Epithelial cell of prostate (primary cell): ENCODE measurements around the gene LDLRAD1.
"Not testable (repeated sequence)": the region's sequence is repeated elsewhere in the genome, so short reads cannot be mapped to it uniquely, and the experiment has no call there.

Experiments used
- DNase-seq: peaks from one replicate; pipeline ENCODE4 v3.0.0-alpha.2; 2011; ENCODE audit warnings: low read depth, low spot score
- H3K27ac ChIP-seq: fragments of 450-650 bp; 2 replicates; pipeline ENCODE4 v1.5.1; 2017; ENCODE audit warnings: mild to moderate bottlenecking

Gene LDLRAD1

GRCh38 chr1:54018635-54019034 is 649 bp upstream of the LDLRAD1 start:
- no peak for DNase-seq
- no peak overlapping the region for H3K27ac ChIP-seq

- peak overlapping the region; percentile 54 for H3K27ac ChIP-seq
- peak; percentile 80 for DNase-seq
Observed at GRCh38 chr1:54016343-54017282, 1.4 kb downstream of the LDLRAD1 start.

DNA sequence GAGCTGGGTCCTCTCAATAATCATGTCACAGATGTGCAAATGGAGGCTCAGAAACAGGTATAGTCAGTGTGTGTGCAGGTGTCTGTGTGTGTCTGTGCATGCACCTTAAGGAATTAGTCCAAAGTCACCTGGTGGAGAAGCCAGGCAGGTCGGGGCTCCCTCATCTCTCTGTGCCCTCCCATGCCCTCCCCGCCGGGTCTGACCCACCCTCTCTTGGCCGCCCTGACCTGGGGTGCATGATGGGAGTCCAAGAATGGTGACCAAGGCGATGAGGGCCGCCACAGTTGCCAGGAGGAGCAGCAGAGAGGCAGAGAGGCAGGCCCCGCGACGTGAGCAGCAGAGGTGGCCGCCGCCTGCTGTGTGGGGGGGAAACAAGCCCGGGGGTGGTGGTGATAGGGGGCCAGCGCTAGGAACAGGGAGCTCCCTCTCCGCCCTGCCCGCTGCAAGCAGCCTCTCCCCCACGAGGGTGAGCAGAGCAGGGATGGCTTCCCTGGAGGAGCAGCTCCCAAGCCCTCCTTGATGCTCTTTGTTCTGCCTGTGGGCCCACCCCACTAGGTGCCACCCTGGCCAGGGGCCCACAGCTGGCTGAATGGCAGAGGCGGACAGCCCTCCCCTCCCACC is 3.9 kb downstream of the LDLRAD1 start:
- H3K27ac ChIP-seq, result no peak overlapping the region
- DNase-seq, result no peak

DNA sequence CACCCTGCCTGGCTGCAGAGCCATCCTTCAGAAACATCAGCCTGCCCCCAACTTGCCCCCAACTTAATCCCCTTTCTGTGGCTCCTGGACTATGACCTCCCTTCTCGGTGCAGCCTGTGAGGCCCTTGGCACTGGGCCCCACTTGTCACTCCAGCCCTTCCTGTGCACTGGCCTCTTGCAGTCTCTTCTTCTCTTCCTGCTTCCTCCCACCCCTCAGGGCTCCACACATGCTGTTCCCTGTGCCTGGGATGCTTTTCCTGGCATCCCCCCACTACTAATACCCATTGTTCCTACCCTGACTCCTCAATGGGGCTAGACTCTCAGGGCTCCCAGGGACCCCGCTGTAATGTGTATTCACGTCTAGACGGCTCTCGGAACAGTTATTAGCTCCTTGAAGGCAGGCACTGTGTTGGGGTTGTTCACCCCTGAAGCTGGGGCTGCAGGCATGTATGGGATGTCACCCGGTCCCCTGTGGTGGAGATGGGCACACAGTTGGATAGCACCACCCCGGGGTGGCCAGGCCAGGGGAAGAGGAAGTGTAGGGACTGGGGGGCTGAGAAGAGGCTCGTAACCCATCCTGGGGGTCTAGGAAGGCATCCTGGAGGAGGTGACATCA is 4.5 kb downstream of the LDLRAD1 start:
- DNase-seq, result no peak
- no peak overlapping the region for H3K27ac ChIP-seq

GRCh38 chr1:54012863-54013262 is 5.1 kb downstream of the LDLRAD1 start:
- no peak overlapping the region for H3K27ac ChIP-seq
- no peak for DNase-seq

GRCh38 chr1:54012008-54012325 is 6.0 kb downstream of the LDLRAD1 start:
- DNase-seq, result no peak
- H3K27ac ChIP-seq, result no peak overlapping the region

GRCh38 chr1:54011316-54012007 is 6.5 kb downstream of the LDLRAD1 start:
- no peak overlapping the region for H3K27ac ChIP-seq
- DNase-seq, result no peak

DNA sequence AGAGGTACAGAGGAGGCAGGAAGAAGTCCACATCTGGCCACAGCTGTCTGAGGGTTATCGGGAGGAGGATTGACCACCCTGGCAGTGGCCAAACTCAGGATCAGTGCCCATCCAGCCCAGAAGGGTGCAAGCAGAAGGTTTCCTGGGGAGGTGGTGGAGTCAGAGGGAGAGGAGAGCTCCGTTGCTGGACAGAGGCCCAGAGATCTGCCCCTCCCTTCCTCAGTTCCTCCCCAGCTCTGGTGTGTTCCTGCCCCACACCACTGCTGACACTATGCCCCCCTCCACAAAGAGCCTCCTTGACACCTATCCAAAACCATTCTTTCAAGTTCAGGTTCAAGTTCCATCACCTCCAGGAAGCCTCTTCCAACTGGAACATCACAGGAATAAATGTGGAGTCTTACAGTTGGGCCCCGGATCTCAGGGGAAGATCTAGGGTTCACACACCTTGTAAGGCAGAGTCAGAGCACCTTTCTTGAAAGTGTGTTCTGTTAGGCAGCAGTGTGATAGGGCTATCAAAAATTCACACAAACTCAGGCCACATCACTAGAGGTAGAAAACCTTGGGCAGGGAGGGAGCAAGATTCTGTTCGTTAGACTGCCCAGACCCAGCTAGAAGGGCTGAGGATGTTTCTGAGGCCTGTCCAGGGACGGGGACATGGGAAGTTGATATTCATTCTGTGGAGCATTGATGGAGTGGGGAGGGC is 7.4 kb downstream of the LDLRAD1 start:
- no peak for DNase-seq
- H3K27ac ChIP-seq, result no peak overlapping the region

GRCh38 chr1:54009406-54009805 is 8.6 kb downstream of the LDLRAD1 start:
- no peak for DNase-seq

GRCh38 chr1:54008876-54009275 is 9.1 kb downstream of the LDLRAD1 start:
- H3K27ac ChIP-seq, result no peak overlapping the region

More at GRCh38 chr1:54009406-54009805, 8.6 kb downstream of the LDLRAD1 start:
- H3K27ac ChIP-seq, result no peak overlapping the region

GRCh38 chr1:54007613-54008012 is 10.4 kb downstream of the LDLRAD1 start:
- DNase-seq, result no peak

More at GRCh38 chr1:54008876-54009275, 9.1 kb downstream of the LDLRAD1 start:
- no peak for DNase-seq

DNA sequence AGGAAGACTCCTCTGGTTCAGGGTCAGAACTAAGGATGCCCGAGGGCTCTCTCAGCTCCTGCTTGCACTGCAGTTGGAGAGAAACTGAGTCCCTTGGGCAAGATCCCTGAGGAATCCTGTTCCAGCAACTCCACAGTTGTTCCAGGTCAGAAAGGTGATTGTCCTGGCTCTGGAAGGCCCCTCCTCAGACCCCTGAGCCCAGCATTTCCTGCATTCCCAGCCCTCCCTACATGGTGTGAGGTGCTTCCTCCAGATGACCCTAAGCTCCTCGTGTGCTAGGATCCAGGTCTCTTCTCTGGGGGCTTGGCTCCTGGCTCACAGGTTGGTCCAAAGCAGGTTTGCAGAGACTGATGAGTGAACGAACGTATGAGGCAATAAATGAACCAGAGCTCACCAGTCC is 11.5 kb downstream of the LDLRAD1 start:
- H3K27ac ChIP-seq, result no peak overlapping the region
- DNase-seq, result no peak

More at GRCh38 chr1:54007613-54008012, 10.4 kb downstream of the LDLRAD1 start:
- no peak overlapping the region for H3K27ac ChIP-seq

DNA sequence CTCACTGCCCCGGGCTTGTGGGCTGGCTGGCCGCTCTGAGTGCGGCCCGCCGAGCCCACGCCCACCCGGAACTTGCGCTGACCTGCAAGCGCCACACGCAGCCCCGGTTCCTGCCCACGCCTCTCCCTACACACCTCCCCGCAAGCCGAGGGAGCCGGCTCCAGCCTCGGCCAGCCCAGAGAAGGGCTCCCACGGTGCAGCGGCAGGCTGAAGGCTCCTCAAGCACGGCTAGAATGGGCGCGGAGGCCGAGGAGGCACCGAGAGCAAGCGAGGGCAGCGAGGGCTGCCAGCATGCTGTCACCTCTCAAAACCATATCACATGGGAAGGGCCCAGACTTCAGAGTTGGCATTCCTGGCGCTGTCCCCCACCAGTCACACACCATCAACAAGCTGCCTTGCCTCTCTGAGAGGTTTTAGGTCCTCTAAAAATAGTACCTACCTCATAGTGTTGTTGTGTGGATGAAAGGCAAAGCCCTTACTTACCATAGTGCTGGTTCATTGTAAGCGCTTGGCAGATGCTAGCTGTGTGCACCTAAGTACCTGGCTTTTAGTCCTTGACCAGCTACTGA is 13.4 kb downstream of the LDLRAD1 start:
- no peak overlapping the region for H3K27ac ChIP-seq
- DNase-seq, result no peak

- not testable (repeated sequence) for DNase-seq, H3K27ac ChIP-seq
Observed at GRCh38 chr1:54003750-54004480, 14.1 kb downstream of the LDLRAD1 start.

- DNase-seq, result peak; percentile 44
- no peak overlapping the region for H3K27ac ChIP-seq
Observed at GRCh38 chr1:54003249-54003646, 14.7 kb downstream of the LDLRAD1 start.

DNA sequence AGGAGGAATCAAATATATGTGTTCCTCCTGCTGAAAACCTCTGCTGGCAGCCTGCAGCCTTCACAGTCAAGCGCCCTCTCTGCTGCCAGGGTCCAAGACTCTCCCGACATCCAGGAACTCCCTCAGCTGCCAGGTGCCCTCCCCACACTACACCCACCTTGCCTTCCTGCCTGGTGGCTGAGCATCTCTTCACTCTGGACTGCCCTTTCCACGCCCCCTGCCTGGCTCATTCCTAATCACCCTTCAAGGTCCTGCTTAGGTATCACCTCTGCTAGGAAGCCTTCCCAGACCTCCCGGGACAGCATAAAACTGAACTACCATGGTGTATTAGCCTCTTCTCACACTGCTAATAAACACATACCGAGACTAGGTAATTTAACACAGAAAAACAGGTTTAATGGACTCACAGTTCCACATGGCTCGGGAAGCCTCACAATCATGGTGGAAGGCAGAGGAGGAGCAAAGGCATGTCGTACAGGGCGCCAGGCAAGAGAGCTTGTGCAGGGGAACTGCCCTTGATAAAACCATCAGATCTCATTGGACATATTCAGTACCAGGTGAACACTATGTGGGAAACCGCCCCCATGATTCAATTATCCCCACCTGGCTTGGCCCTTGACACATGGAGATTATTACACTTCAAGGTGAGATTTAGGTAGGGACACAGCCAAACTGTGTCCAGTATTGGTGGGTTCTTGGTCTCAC is 15.3 kb downstream of the LDLRAD1 start:
- H3K27ac ChIP-seq, result no peak overlapping the region
- no peak for DNase-seq

DNA sequence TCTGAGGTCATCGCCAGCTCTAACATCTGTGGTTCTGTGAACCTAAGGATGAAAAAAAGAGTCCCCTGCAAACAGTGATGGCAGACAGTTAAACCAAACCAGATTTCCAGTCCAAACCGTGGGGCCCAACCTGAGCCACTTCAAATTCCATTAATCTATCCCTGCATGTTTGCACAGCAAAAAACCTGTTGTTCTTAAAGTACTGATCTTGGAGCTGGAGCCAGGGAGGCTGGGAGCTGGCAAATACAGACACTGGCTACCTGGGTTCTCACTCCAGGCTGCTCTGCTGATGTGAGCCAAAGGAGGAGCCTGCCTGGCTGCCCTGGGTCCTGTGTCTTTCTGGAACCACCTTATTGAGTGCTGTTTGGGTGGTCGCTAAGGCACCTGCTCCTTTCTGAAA is 16.4 kb downstream of the LDLRAD1 start:
- no peak for DNase-seq
- H3K27ac ChIP-seq, result no peak overlapping the region

DNA sequence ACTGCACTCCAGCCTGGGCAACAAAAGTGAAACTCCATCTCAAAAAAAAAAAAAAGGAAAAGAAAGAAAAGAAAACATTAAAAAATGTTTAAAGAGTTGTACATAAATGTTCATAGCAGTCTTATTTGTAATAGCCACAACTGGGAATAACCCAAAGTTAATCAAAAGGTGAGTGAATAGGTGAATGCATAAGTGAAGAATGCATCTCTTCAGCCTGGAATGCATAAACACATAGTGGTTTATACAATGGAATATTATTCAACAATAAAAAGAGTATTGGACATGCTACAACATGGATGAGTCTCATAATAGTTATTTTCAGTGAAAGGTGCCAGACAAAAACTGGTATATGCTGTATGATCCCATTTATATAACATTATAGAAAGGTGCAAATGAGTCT is 18.1 kb downstream of the LDLRAD1 start:
- H3K27ac ChIP-seq, result no peak overlapping the region
- DNase-seq, result peak; percentile 29
